B cell (primary cell): ENCODE measurements around the gene AADACL3. TPM values are rescaled to one million over a fixed set of nuclear protein-coding genes. Genes with fewer than 3 reads are reported as not detected.

Experiments used
- ATAC-seq: fragments of 200-7000 bp; cut with Tn5 transposase; one replicate; pipeline ENCODE4 v1.10.0; 2021; ENCODE audit warnings: low read depth, mild to moderate bottlenecking, moderate number of reproducible peaks, moderate library complexity
- CTCF ChIA-PET: fragments of 350-600 bp; sonication (Branson Sonifier 250); formaldehyde crosslinking; loops from one replicate; lab custom pipeline; 2021; ENCODE audit warnings: antibody characterized with exemption, inconsistent platforms; lab: Charles Lee
- POLR2A ChIA-PET: fragments of 350-600 bp; sonication (Branson Sonifier 250); formaldehyde crosslinking; loops from one replicate; lab custom pipeline; 2021; ENCODE audit warnings: antibody characterized with exemption; lab: Charles Lee
- DNase-seq: peaks from one replicate; pipeline ENCODE4 v3.0.0; 2013
- H2AFZ ChIP-seq: 2 replicates; pipeline ENCODE4 v1.6.1; 2012; ENCODE audit warnings: mild to moderate bottlenecking, low read depth, low read length; ENCODE audit not compliant: insufficient read depth, poor library complexity, severe bottlenecking
- H3K27ac ChIP-seq, 2 donors: 1 replicate in 1 of 2; 2 replicates in 1 of 2; pipeline ENCODE4 v1.5.1; 2012 to 2013; ENCODE audit warnings: low read length in 2 of 2, mild to moderate bottlenecking in 2 of 2, moderate library complexity in 1 of 2
- H3K27me3 ChIP-seq, 4 experiments: fragments of 200-600 bp in 1 of 4; sonication (generic) in 1 of 4; replicated peaks in 1 of 4; 1 replicate in 2 of 4; 2 replicates in 2 of 4; pipeline versions ENCODE4 v1.6.1 to v1.7.0; 2013 to 2016; ENCODE audit warnings: low read length in 3 of 4, mild to moderate bottlenecking in 2 of 4, mixed read lengths in 1 of 4, moderate library complexity in 1 of 4; ENCODE audit not compliant: insufficient read depth in 4 of 4, control insufficient read depth in 3 of 4; ENCODE audit errors: control extremely low read depth in 1 of 4
- H3K36me3 ChIP-seq, 2 experiments: replicated peaks in 1 of 2; 1 replicate in 1 of 2; 2 replicates in 1 of 2; pipeline versions ENCODE4 v1.6.1 to v1.7.1; 2013; ENCODE audit warnings: low read length in 1 of 2; ENCODE audit not compliant: insufficient read depth in 2 of 2, control insufficient read depth in 1 of 2; ENCODE audit errors: control extremely low read depth in 1 of 2, extremely low read depth in 1 of 2
- H3K4me1 ChIP-seq, 2 donors: fragments of 200-600 bp in 1 of 2; sonication (generic) in 1 of 2; 1 replicate in 1 of 2; 2 replicates in 1 of 2; pipeline versions ENCODE4 v1.5.1 to v1.6.1; 2013 to 2017; ENCODE audit warnings: low read length in 2 of 2; ENCODE audit not compliant: control insufficient read depth in 2 of 2, insufficient read depth in 2 of 2
- H3K4me2 ChIP-seq: replicated peaks from 2 replicates; pipeline ENCODE3; 2012; ENCODE audit warnings: mild to moderate bottlenecking, low read depth, low read length; ENCODE audit not compliant: poor library complexity, severe bottlenecking
- H3K4me3 ChIP-seq, 5 experiments: fragments of 200-600 bp in 1 of 5; sonication (generic) in 1 of 5; 1 replicate in 3 of 5; 2 replicates in 2 of 5; pipeline versions ENCODE4 v1.5.1 to v1.7.0; 2011 to 2016; ENCODE audit warnings: low read length in 4 of 5, mild to moderate bottlenecking in 4 of 5, low read depth in 2 of 5, control low read depth in 1 of 5, moderate library complexity in 1 of 5; ENCODE audit not compliant: insufficient read depth in 1 of 5; ENCODE audit errors: control extremely low read depth in 1 of 5, extremely low read depth in 1 of 5
- H3K79me2 ChIP-seq: fragments of 200-600 bp; sonication (generic); one replicate; pipeline ENCODE4 v1.6.0; 2016; ENCODE audit warnings: low read length; ENCODE audit not compliant: control insufficient read depth, insufficient read depth
- H3K9ac ChIP-seq: fragments of 200-600 bp; sonication (generic); 2 replicates; pipeline ENCODE4 v1.6.1; 2017; ENCODE audit warnings: mild to moderate bottlenecking, low read length, moderate library complexity
- H3K9me3 ChIP-seq, 3 donors: one replicate each; pipeline versions ENCODE4 v1.6.1 to v1.7.1; 2013; ENCODE audit warnings: low read length in 2 of 3; ENCODE audit not compliant: control insufficient read depth in 2 of 3, insufficient read depth in 1 of 3; ENCODE audit errors: control extremely low read depth in 1 of 3
- H4K20me1 ChIP-seq: 2 replicates; pipeline ENCODE4 v1.6.0; 2012; ENCODE audit warnings: mild to moderate bottlenecking, low read length; ENCODE audit not compliant: insufficient read depth, control insufficient read depth, poor library complexity, severe bottlenecking
- H3K27ac Mint-ChIP-seq: one replicate; pipeline ENCODE4 v1.8.0; 2021; ENCODE audit warnings: mixed read lengths
- H3K27me3 Mint-ChIP-seq: one replicate; pipeline ENCODE4 v1.8.0; 2021; ENCODE audit warnings: mixed read lengths
- H3K4me1 Mint-ChIP-seq: one replicate; pipeline ENCODE4 v1.8.0; 2021; ENCODE audit warnings: mixed read lengths
- H3K4me3 Mint-ChIP-seq: one replicate; pipeline ENCODE4 v1.8.0; 2021; ENCODE audit warnings: mixed read lengths
- H3K9me3 Mint-ChIP-seq: one replicate; pipeline ENCODE4 v1.8.0; 2022; ENCODE audit warnings: mixed read lengths; ENCODE audit not compliant: insufficient read depth
- CTCF ChIP-seq: fragments of 200-600 bp; IDR thresholded peaks from one replicate; pipeline ENCODE4 v1.8.0; 2022; ENCODE audit warnings: antibody characterized with exemption, mild to moderate bottlenecking
- EZH2 ChIP-seq: IDR thresholded peaks from 2 replicates; pipeline ENCODE4 v1.6.1; 2012; ENCODE audit warnings: borderline replicate concordance, low read depth, mild to moderate bottlenecking, moderate library complexity, low read length; ENCODE audit not compliant: insufficient read depth, poor library complexity, severe bottlenecking
- WGBS: methylation state at CpG from one replicate; pipeline ENCODE4 v1.1.5; 2013; ENCODE audit warnings: missing lambda C conversion rate; ENCODE audit not compliant: insufficient coverage; 5-methylcytosine and 5-hydroxymethylcytosine counted together
- intact Hi-C: fragments of 100-400 bp; cut with micrococcal nuclease; formaldehyde crosslinking; loops from one replicate; pipeline ENCODE4 v1.10.0; 2022
- polyA plus RNA-seq: library from polyadenylated mRNA; depleted of rRNA; stranded (reverse); fragments of >200 nt; gene quantifications from 2 replicates; pipeline ENCODE4 v1.2.3, GENCODE V29; 2012
- small RNA-seq: library from RNA; depleted of rRNA; stranded (forward); fragments of <200 nt; gene quantifications from one replicate; pipeline ENCODE3, GENCODE V24; 2012; ENCODE audit warnings: low replicate concordance, low read depth; ENCODE audit not compliant: insufficient read length
- total RNA-seq, 2 donors: library from RNA; stranded (reverse); fragments of 120-200 nt in 1 of 2; gene quantifications; 1 replicate in 1 of 2; 2 replicates in 1 of 2; pipeline versions ENCODE4 v1.2.3 to v1.2.4, GENCODE V29; 2013 to 2022

AADACL3 gene
- total and polyA plus RNA-seq, 2 donors (not counting 1 experiment from before 2014, with no cell fraction given), result not detected

GRCh38 chr1:12776801-12777557 is 61.1 kb downstream of the AADACL3 start:
- 92% methylated on average over 15 of the region's 15 CpGs for WGBS
- Histone ChIP-seq H3K4me3 (no peak overlapping the region), H3K79me2 (no peaks in the 10 kb centered on the region), H3K27me3 (peaks cover 0 to 5% (median 0%) of the 10 kb centered on the region in 4 experiments), H4K20me1 (no peaks in the 10 kb centered on the region), H3K27ac (no peak overlapping the region), H3K4me1 (no peaks in the 10 kb centered on the region), H3K36me3 (no peaks in the 10 kb centered on the region), H3K4me2 (no peak overlapping the region), H3K9ac (no peak overlapping the region), H3K9me3 (no peaks in the 10 kb centered on the region), H2AFZ (no peak overlapping the region)
- intact Hi-C loops, result no loop called here
- TF ChIP-seq EZH2 (no peak), CTCF (no peak)
- no peak for DNase-seq
- Mint-ChIP-seq H3K4me1 (no peaks in the 10 kb centered on the region), H3K27ac (no peak overlapping the region), H3K9me3 (no peaks in the 10 kb centered on the region), H3K27me3 (peaks cover 18% of the 10 kb centered on the region), H3K4me3 (no peak overlapping the region)
- ATAC-seq, result no peak
- ChIA-PET POLR2A (no interaction called here), CTCF (no interaction called here)

Small RNAs within 50 kb of the gene (small RNA-seq; reads per million reads assigned to genes)
- not detected for gene AC244670.1

Other genes with a start within 250 kb of the AADACL3 start
- 0.29 and 0.37 TPM in 2 replicates for gene DHRS3, start 97.9 kb upstream of the AADACL3 start, total RNA-seq
- gene DHRS3, start 97.9 kb upstream of the AADACL3 start, polyA plus RNA-seq, result 0.37 and 1.4 TPM in 2 replicates
- gene AADACL4, start 72.0 kb upstream of the AADACL3 start, total RNA-seq, result not detected in 2 replicates
- gene AADACL4, start 72.0 kb upstream of the AADACL3 start, polyA plus RNA-seq, result not detected in 2 replicates
- gene CFAP107, start 30.1 kb downstream of the AADACL3 start, total RNA-seq, result not detected in 2 replicates
- gene CFAP107, start 30.1 kb downstream of the AADACL3 start, polyA plus RNA-seq, result not detected in 2 replicates
- not detected in 2 replicates for gene PRAMEF12, start 57.6 kb downstream of the AADACL3 start, total RNA-seq
- gene PRAMEF12, start 57.6 kb downstream of the AADACL3 start, polyA plus RNA-seq, result not detected in 2 replicates
- gene PRAMEF1, start 75.3 kb downstream of the AADACL3 start, total RNA-seq, result not detected in 2 replicates
- not detected in 2 replicates for gene PRAMEF1, start 75.3 kb downstream of the AADACL3 start, polyA plus RNA-seq
- not detected in 2 replicates for gene PRAMEF11, start 115.3 kb downstream of the AADACL3 start, total RNA-seq
- gene PRAMEF11, start 115.3 kb downstream of the AADACL3 start, polyA plus RNA-seq, result not detected in 2 replicates
- not detected in 2 replicates for gene HNRNPCL1, start 132.6 kb downstream of the AADACL3 start, total RNA-seq
- not detected in 2 replicates for gene HNRNPCL1, start 132.6 kb downstream of the AADACL3 start, polyA plus RNA-seq
- not detected in 2 replicates for gene PRAMEF2, start 141.0 kb downstream of the AADACL3 start, total RNA-seq
- gene PRAMEF2, start 141.0 kb downstream of the AADACL3 start, polyA plus RNA-seq, result not detected in 2 replicates
- not detected in 2 replicates for gene PRAMEF4, start 170.1 kb downstream of the AADACL3 start, total RNA-seq
- gene PRAMEF4, start 170.1 kb downstream of the AADACL3 start, polyA plus RNA-seq, result not detected in 2 replicates
- gene PRAMEF10, start 182.2 kb downstream of the AADACL3 start, total RNA-seq, result not detected in 2 replicates
- not detected in 2 replicates for gene PRAMEF10, start 182.2 kb downstream of the AADACL3 start, polyA plus RNA-seq
- not detected in 2 replicates for gene PRAMEF7, start 200.5 kb downstream of the AADACL3 start, total RNA-seq
- gene PRAMEF7, start 200.5 kb downstream of the AADACL3 start, polyA plus RNA-seq, result not detected in 2 replicates
- not detected in 2 replicates for gene PRAMEF6, start 231.5 kb downstream of the AADACL3 start, total RNA-seq
- gene PRAMEF6, start 231.5 kb downstream of the AADACL3 start, polyA plus RNA-seq, result not detected in 2 replicates